Thyroid gland (tissue), 4 donors: ENCODE data around the gene PSD2.

Experiments used
- POLR2A ChIP-seq, 2 donors: fragments of 450-650 bp; IDR thresholded peaks; one replicate each; pipeline ENCODE4 v1.6.1; 2017; ENCODE audit warnings: antibody characterized with exemption in 2 of 2, mild to moderate bottlenecking in 2 of 2, moderate library complexity in 1 of 2
- TF ChIP-seq, protein P1 (sequence below), 6 experiments: fragments of 200-600 bp in 3 of 6; fragments of 450-650 bp in 3 of 6; sonication (generic) in 3 of 6; IDR thresholded peaks; one replicate each; pipeline ENCODE4 v1.5.1; 2016 to 2019; ENCODE audit warnings: antibody characterized with exemption in 6 of 6, mild to moderate bottlenecking in 2 of 6, inconsistent platforms in 1 of 6, moderate library complexity in 1 of 6

DNA sequence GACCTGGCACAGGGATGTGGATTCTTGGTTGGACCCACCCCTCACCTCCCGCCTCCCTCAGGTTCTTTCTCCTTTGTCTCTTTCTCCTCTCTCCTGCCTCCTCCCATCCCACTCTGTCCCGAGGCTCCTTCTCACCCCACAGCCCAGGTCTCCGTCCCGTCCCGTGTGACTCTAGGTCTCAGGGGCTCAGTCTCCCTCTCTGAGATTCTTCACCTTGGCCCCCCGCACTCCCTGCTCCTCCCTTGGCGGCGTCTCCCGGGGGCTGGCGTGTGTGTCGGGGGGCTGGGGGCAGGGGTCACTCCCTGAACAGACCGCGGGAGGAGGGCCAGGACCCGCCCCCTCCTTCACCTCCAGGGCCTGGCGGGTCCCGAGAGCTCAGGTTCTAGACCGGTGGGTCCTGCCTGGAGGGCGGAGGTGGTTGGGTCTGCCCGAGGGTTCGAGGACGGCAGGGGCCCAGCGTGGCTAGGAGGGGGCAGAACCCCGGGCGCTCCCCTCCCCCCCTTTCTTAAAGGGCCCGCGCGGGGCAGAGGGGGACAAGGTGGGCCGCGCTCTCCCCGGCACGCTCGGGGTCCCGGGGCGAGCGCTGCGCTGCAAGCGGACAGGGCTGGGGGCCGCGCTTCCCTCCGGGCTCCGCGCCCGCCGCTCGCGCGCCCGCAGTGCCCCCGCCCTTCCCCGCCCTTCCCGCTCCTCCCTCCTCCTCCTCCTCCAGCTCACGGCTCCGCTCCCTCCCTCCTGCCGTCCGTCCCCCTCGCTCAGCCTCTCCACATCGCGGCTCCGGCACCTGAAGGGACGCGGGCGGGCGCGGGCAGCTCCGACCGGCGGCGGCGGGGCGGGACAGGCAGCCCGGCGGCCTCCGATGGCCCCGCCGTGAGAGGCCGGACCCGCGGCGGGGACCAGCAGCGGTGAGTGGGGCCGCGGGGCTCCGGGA is at the start of gene PSD2:
- TF ChIP-seq, protein P1, sequence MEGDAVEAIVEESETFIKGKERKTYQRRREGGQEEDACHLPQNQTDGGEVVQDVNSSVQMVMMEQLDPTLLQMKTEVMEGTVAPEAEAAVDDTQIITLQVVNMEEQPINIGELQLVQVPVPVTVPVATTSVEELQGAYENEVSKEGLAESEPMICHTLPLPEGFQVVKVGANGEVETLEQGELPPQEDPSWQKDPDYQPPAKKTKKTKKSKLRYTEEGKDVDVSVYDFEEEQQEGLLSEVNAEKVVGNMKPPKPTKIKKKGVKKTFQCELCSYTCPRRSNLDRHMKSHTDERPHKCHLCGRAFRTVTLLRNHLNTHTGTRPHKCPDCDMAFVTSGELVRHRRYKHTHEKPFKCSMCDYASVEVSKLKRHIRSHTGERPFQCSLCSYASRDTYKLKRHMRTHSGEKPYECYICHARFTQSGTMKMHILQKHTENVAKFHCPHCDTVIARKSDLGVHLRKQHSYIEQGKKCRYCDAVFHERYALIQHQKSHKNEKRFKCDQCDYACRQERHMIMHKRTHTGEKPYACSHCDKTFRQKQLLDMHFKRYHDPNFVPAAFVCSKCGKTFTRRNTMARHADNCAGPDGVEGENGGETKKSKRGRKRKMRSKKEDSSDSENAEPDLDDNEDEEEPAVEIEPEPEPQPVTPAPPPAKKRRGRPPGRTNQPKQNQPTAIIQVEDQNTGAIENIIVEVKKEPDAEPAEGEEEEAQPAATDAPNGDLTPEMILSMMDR (IDR thresholded peaks at IDR 0.05): no peak
- no peak for TF ChIP-seq POLR2A (IDR thresholded peaks at IDR 0.05)
